DND-41 (cell line): ENCODE data around the gene TNNC2.

Experiments used
- CTCF ChIP-seq: IDR thresholded peaks from 2 replicates; pipeline ENCODE4 v1.5.1; 2012; ENCODE audit warnings: borderline replicate concordance, low read length, moderate library complexity, mild to moderate bottlenecking; ENCODE audit not compliant: poor library complexity, severe bottlenecking; ENCODE audit errors: extremely low read depth
- EZH2 ChIP-seq: IDR thresholded peaks from 3 replicates; pipeline ENCODE4 v1.6.1; 2012; ENCODE audit warnings: borderline replicate concordance, low read depth, mild to moderate bottlenecking, moderate library complexity, low read length, inconsistent platforms; ENCODE audit not compliant: severe bottlenecking

- TF ChIP-seq CTCF (no peak), EZH2 (no peak)
Observed at GRCh38 chr20:45851501-45851900, 24.4 kb upstream of the TNNC2 start.
